Small intestine (tissue), 7 donors: ENCODE measurements around the gene SFT2D1. TPM values are rescaled to one million over a fixed set of nuclear protein-coding genes. Genes with fewer than 3 reads are reported as not detected.

ENCODE experiments used
- DNase-seq, 2 donors: peaks; one replicate each; pipeline versions ENCODE4 v3.0.0 to v3.0.0-alpha.2; 2013
- FAIRE-seq: peaks from 2 replicates; lab custom pipeline; 2012; peaks lifted over from hg19 to GRCh38; lab: Jason Lieb, UNC
- H3K27ac ChIP-seq, 3 donors: one replicate each; pipeline ENCODE4 v1.5.1; 2013; ENCODE audit warnings: low read length in 2 of 3, mild to moderate bottlenecking in 2 of 3, control low read depth in 1 of 3, inconsistent platforms in 1 of 3, low read depth in 1 of 3, moderate library complexity in 1 of 3
- H3K27me3 ChIP-seq, 3 donors: one replicate each; pipeline ENCODE4 v1.6.1; 2013; ENCODE audit warnings: low read length in 3 of 3, inconsistent platforms in 1 of 3; ENCODE audit not compliant: control insufficient read depth in 3 of 3, insufficient read depth in 3 of 3
- H3K36me3 ChIP-seq, 3 donors: one replicate each; pipeline ENCODE4 v1.6.1; 2013; ENCODE audit warnings: low read length in 3 of 3, inconsistent platforms in 1 of 3, low read depth in 1 of 3, mild to moderate bottlenecking in 1 of 3, moderate library complexity in 1 of 3; ENCODE audit not compliant: control insufficient read depth in 3 of 3, insufficient read depth in 2 of 3
- H3K4me1 ChIP-seq, 3 donors: one replicate each; pipeline ENCODE4 v1.6.1; 2013; ENCODE audit warnings: low read length in 2 of 3, inconsistent platforms in 1 of 3, low read depth in 1 of 3, mild to moderate bottlenecking in 1 of 3, moderate library complexity in 1 of 3; ENCODE audit not compliant: control insufficient read depth in 3 of 3, insufficient read depth in 2 of 3
- H3K4me3 ChIP-seq, 3 donors: one replicate each; pipeline ENCODE4 v1.5.1; 2013; ENCODE audit warnings: low read length in 3 of 3, control low read depth in 1 of 3, inconsistent platforms in 1 of 3, low read depth in 1 of 3, mild to moderate bottlenecking in 1 of 3, moderate library complexity in 1 of 3
- H3K9me3 ChIP-seq, 2 donors: one replicate each; pipeline ENCODE4 v1.6.1; 2013; ENCODE audit warnings: low read depth in 1 of 2, low read length in 1 of 2; ENCODE audit not compliant: control insufficient read depth in 2 of 2, insufficient read depth in 1 of 2
- WGBS, 3 donors: extraction: QIAGEN DNeasy Blood & Tissue Kit; methylation state at CpG; one replicate each; pipeline ENCODE4 v1.1.7; 2013; 5-methylcytosine and 5-hydroxymethylcytosine counted together
- polyA plus RNA-seq, 4 donors: library from polyadenylated mRNA; stranded (reverse) in 3 of 4; unstranded in 1 of 4; fragments of 200-250 nt in 3 of 4; fragments of 120-200 nt in 1 of 4; gene quantifications; one replicate each; pipeline versions ENCODE4 v1.2.1 to v1.2.3, GENCODE V29; 2013
- donor health status: healthy with polysubstance abuse.
- donor health status: control.
- donor health status: control.
- donor health status: Bipolar disorder and iron deficiency.
- donor health status: healthy.

Gene SFT2D1
- polyA plus RNA-seq, 4 donors = 32.4 to 113 (median 64.2) TPM

DNA sequence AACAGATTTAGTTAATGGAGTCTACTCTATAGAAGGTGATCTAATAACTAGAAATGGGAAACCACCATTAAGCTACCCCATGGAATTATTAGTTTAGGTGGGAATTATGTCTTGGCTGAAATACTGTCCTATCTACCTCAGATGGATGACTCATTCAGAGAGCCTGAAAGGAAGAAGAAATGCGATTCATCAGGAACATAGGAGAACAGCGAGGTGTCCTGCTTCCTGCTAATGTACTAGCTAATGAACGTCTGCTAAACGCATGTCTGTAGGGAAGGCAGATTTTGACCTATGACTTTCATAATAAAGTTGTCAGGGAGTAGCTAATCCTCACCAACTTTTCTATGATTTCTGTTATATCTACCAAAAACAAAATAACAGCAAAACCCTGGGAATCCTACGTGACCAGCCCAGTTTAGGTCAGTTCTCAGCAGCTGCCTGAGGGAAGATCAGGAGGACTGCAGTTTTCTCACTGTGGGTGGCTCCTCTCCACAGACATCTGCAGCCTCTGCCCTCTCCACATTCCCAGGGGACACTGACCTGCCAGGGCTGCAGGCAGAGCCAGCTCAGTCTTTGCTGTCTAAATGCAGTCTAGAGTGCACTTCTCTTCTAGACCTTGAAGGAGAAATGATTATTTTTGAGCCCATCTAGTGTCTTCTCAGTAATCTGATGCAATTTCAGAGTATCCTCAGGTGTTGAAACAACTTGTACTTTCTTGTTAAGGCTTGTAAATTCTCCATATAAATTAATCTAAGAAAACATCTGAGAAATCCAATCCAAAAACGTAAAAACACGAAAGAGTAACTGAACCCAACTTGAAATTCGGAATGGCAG lies 18.1 kb upstream of the SFT2D1 start:
- Histone ChIP-seq H3K4me1 (no peaks in the 10 kb centered on the region), H3K27ac (no peak overlapping the region), H3K36me3 (peaks cover 0 to 20% (median 4%) of the 10 kb centered on the region in 3 donors), H3K4me3 (no peak overlapping the region), H3K9me3 (no peaks in the 10 kb centered on the region), H3K27me3 (peaks cover 0 to 3% (median 0%) of the 10 kb centered on the region in 3 donors)
- 77 to 81% (median 79%) methylated on average over 8 of the region's 8 CpGs for WGBS, 3 donors
- DNase-seq (no peak), FAIRE-seq (no peak)

DNA sequence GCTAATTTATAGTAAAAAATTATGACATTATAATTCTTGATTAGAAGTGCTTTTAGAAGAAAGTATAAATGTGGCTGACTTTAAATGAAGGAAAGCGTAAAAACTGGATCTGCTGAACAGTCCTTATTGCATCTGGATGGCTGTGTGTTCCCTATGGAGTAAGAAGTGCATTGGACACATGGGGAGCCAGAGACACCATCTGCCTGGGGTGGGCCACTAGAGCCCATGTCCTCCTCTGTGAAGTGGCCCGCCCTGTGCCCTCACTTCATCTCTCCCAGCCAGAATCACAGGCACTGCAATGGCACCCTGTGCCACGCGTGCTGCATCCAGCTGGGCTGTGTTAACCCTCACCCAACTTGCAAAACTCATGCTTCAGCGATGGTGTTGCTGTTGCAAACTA lies 13.2 kb upstream of the SFT2D1 start:
- peaks cover 0 to 3% (median 0%) of the 10 kb centered on the region in 3 donors for H3K27me3 ChIP-seq
- 70 to 94% (median 75%) methylated on average over 5 of the region's 5 CpGs for WGBS, 3 donors
- peaks cover 0 to 4% of the 10 kb centered on the region in 2 donors for H3K9me3 ChIP-seq
- H3K4me1 ChIP-seq = peaks cover 0 to 3% (median 0%) of the 10 kb centered on the region in 3 donors
- DNase-seq (no peak), FAIRE-seq (no peak)
- H3K36me3 ChIP-seq = no peaks in the 10 kb centered on the region
- H3K27ac ChIP-seq = no peak overlapping the region
- H3K4me3 ChIP-seq = no peak overlapping the region

- no peak overlapping the region for H3K4me3 ChIP-seq
- DNase-seq = no peak
- no peak for FAIRE-seq
- WGBS, 3 donors = 97 to 100% (median 99%) methylated on average over 4 of the region's 4 CpGs
- H3K4me1 ChIP-seq = peaks cover 0 to 3% (median 0%) of the 10 kb centered on the region in 3 donors
- no peaks in the 10 kb centered on the region for H3K36me3 ChIP-seq
- peaks cover 0 to 4% of the 10 kb centered on the region in 2 donors for H3K9me3 ChIP-seq
- H3K27me3 ChIP-seq = peaks cover 0 to 3% (median 0%) of the 10 kb centered on the region in 3 donors
- no peak overlapping the region for H3K27ac ChIP-seq
Measured at GRCh38 chr6:166354965-166355364, 12.6 kb upstream of the SFT2D1 start.

DNA sequence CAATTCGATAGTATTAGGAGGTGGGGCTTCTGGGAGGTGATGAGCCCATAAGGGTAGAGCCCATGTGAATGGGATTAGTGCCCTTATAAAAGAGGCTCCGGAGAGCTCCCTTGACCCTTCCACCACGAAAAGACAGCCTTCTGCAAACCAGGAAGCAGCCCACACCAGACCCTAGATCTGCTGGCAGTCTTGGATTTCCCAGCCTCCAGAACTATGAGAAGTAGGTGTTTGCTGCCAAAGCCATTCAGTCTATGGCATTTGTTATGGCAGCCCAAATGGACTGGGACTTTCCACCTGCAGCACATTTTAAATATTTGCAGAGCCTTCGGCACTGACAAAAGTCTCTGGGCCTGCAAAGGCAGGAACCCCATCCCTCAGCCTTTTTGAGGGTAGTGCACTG lies 11.8 kb upstream of the SFT2D1 start:
- no peaks in the 10 kb centered on the region for H3K36me3 ChIP-seq
- peaks cover 0 to 3% (median 0%) of the 10 kb centered on the region in 3 donors for H3K27me3 ChIP-seq
- no peak overlapping the region for H3K27ac ChIP-seq
- peaks cover 0 to 4% of the 10 kb centered on the region in 2 donors for H3K9me3 ChIP-seq
- no peak overlapping the region for H3K4me3 ChIP-seq
- WGBS, 3 donors = 84 to 96% (median 90%) methylated on average over 4 of the region's 4 CpGs
- peaks cover 0 to 3% (median 0%) of the 10 kb centered on the region in 3 donors for H3K4me1 ChIP-seq
- DNase-seq = no peak
- FAIRE-seq = no peak

DNA sequence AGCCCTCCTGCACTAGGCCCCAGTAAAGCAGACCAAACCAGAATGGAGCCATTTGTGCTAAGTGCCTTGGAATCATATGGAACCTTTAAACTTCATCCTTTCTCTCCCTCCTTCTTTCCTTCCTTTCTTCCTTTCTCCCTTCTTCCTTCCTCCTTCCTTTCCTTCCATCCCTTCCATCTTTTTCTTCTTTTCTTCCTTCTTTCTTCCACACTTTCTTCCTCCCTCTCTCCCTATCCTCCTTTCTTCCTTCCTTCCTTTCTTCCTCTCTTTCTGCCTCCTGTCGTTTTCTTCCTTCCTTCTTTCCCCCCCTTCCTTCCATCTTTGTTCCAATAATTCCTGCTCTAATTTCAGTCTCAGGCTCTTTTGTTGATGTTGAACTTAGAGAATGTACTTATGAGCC lies 11.2 kb upstream of the SFT2D1 start:
- no peak for FAIRE-seq
- 79 to 87% (median 82%) methylated on average over 1 of the region's 1 CpG for WGBS, 3 donors
- Histone ChIP-seq H3K9me3 (peaks cover 0 to 4% of the 10 kb centered on the region in 2 donors), H3K4me3 (no peak overlapping the region), H3K27ac (no peak overlapping the region), H3K27me3 (peaks cover 0 to 3% (median 0%) of the 10 kb centered on the region in 3 donors), H3K36me3 (no peaks in the 10 kb centered on the region), H3K4me1 (peaks cover 0 to 3% (median 0%) of the 10 kb centered on the region in 3 donors)
- DNase-seq = no peak

DNA sequence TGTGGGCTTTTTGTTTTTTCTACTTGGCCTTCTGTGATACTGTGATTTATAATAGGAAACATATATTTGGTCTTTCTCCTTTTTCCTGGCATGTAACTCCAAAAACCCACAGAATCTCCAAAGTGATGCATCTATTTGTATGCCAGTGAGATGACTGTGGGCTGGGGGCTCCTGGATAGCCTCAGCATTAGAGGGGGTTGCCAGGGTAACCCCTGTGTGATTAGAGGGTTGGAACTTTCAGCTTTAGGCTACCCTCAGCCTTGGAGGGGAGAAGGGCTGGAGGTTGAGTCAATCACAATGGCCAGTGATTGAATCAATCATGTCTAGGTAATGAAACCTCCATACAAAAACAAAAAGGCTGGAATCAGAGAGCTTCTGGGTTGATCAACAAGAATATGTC lies 10.6 kb upstream of the SFT2D1 start:
- FAIRE-seq = no peak

GRCh38 chr6:166351715-166352285 lies 9.5 kb upstream of the SFT2D1 start:
- peaks cover 0 to 3% (median 0%) of the 10 kb centered on the region in 3 donors for H3K4me1 ChIP-seq
- peak overlapping the region in 1 of 3 donors; percentile 0 for H3K4me3 ChIP-seq
- peaks cover 0 to 4% of the 10 kb centered on the region in 2 donors for H3K9me3 ChIP-seq
- WGBS, 3 donors = 10 to 16% (median 13%) methylated on average over 4 of the region's 4 CpGs
- H3K27ac ChIP-seq = peak overlapping the region in 1 of 3 donors; percentile 64
- H3K27me3 ChIP-seq = peaks cover 0 to 3% (median 0%) of the 10 kb centered on the region in 3 donors
- no peaks in the 10 kb centered on the region for H3K36me3 ChIP-seq
- DNase-seq (peak; percentile 58 to 66), FAIRE-seq (no peak)

More for the DNA sequence above, 10.6 kb upstream of the SFT2D1 start:
- Histone ChIP-seq H3K36me3 (no peaks in the 10 kb centered on the region), H3K27me3 (peaks cover 0 to 3% (median 0%) of the 10 kb centered on the region in 3 donors), H3K9me3 (peaks cover 0 to 4% of the 10 kb centered on the region in 2 donors), H3K4me1 (peaks cover 0 to 3% (median 0%) of the 10 kb centered on the region in 3 donors), H3K27ac (no peak overlapping the region), H3K4me3 (no peak overlapping the region)
- no peak for DNase-seq

DNA sequence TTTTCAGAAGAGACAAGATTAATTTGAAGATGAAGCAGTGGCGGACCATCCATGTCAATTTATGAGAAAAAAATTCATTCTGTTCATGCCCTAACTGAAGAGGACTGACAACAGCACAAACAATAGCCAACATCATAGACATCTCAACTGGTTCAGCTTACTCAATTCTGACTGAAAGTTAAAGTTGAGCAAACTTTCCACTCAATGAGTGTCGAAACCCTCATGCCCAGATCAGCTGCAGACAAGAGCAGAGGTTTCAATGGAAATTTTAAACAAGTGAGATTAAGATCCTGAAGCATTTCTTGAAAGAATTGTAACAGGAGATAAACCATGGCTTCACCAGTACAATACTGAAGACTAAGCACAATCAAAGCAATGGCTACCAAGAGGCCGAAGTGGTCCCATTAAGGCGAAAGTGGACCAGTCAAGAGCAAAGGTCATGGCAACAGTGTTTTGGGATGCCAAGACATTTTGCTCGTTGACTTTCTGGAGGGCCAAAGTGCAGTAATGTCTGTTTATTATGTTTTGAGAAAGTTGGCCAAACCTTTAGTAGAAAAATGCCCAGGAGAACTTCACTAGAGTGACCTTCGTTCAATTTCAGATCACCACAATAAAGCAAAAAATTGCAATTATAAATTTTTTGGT lies 6.1 kb upstream of the SFT2D1 start:
- H3K4me3 ChIP-seq = no peak overlapping the region
- DNase-seq (no peak), FAIRE-seq (no peak)
- WGBS, 3 donors = 81 to 87% (median 86%) methylated on average over 6 of the region's 6 CpGs
- no peaks in the 10 kb centered on the region for H3K27me3 ChIP-seq
- peaks cover 0 to 3% (median 2%) of the 10 kb centered on the region in 3 donors for H3K4me1 ChIP-seq
- H3K27ac ChIP-seq = no peak overlapping the region
- H3K36me3 ChIP-seq = no peaks in the 10 kb centered on the region
- no peaks in the 10 kb centered on the region for H3K9me3 ChIP-seq
